ENCODE measurements around the gene APOBEC3H. TPM values are rescaled to one million over a fixed set of nuclear protein-coding genes. Genes with fewer than 3 reads are reported as not detected.
"Not testable (repeated sequence)": the region's sequence is repeated elsewhere in the genome, so short reads cannot be mapped to it uniquely, and the experiment has no call there.

The APOBEC3H gene
- total RNA-seq, 1 donor from 2014 or later, result not detected

- H3K27me3 Mint-ChIP-seq (ENCODE audit: unreplicated experiment), result no peaks in the 10 kb centered on the region
- DNase-seq (ENCODE audit: low spot score), result no peak
- no peaks in the 10 kb centered on the region for H3K9me3 Mint-ChIP-seq (ENCODE audit: unreplicated experiment)
- no peak overlapping the region for H3K4me3 Mint-ChIP-seq (ENCODE audit: unreplicated experiment)
- no peaks in the 10 kb centered on the region for H3K4me1 Mint-ChIP-seq (ENCODE audit: unreplicated experiment)
- H3K27ac Mint-ChIP-seq (ENCODE audit: unreplicated experiment), result no peak overlapping the region
- no peak for TF ChIP-seq CTCF (IDR thresholded peaks at IDR 0.05; ENCODE audit: unreplicated experiment)
- H3K36me3 Mint-ChIP-seq (ENCODE audit: low read depth, unreplicated experiment), result no peaks in the 10 kb centered on the region
Measured at GRCh38 chr22:39068033-39068785, 28.8 kb upstream of the APOBEC3H start.

GRCh38 chr22:39070186-39070585, 26.9 kb upstream of the APOBEC3H start:
- Mint-ChIP-seq H3K36me3 (ENCODE audit: low read depth, unreplicated experiment) (no peaks in the 10 kb centered on the region), H3K9me3 (ENCODE audit: unreplicated experiment) (no peaks in the 10 kb centered on the region), H3K27me3 (ENCODE audit: unreplicated experiment) (no peaks in the 10 kb centered on the region), H3K27ac (ENCODE audit: unreplicated experiment) (no peak overlapping the region), H3K4me3 (ENCODE audit: unreplicated experiment) (no peak overlapping the region), H3K4me1 (ENCODE audit: unreplicated experiment) (no peaks in the 10 kb centered on the region)
- DNase-seq (ENCODE audit: low spot score), result no peak
- TF ChIP-seq CTCF (IDR thresholded peaks at IDR 0.05; ENCODE audit: unreplicated experiment), result no peak

DNA sequence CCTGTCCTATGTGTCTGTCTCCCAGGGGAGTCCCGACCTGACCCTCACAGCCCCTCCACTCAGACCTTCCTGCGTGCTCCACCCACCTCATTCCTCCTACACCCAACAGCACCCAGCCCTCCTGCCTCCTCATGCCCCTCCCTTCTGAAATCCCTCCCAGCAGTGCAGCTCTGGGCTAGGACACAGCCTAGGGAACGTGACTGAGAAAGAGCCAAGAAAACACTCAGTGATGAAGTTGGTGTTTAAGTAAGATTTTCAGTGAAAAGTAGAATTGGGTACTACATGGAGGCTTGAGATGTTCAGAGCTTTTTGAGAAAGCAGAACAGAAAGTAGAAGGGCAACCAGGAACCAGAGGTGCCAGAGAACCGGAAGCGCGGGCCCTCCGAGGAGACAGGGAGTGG, 24.5 kb upstream of the APOBEC3H start:
- H3K27ac Mint-ChIP-seq (ENCODE audit: unreplicated experiment); H3K4me3 Mint-ChIP-seq (ENCODE audit: unreplicated experiment); H3K36me3 Mint-ChIP-seq (ENCODE audit: low read depth, unreplicated experiment); H3K9me3 Mint-ChIP-seq (ENCODE audit: unreplicated experiment); DNase-seq (ENCODE audit: low spot score); H3K4me1 Mint-ChIP-seq (ENCODE audit: unreplicated experiment); H3K27me3 Mint-ChIP-seq (ENCODE audit: unreplicated experiment): not testable (repeated sequence)

DNA sequence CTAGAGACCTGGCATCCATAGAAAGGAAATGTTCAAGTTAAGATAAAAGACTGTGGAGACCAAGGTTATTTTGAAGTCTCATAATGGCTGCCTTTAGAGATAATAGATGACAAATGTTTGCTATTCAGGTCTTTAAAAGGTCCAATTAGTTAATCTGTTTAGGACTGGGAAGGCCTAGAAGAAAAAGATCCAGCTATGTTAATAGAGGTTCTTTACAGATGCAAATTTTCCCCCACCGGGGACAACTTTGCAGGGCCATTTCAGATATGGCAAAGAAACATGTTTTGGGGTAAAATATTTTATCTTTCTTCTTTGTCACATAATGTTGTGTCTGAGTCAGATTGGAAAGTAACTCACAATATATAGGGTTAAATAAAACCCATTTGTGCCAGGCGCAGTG, 23.1 kb upstream of the APOBEC3H start:
- H3K4me1 Mint-ChIP-seq (ENCODE audit: unreplicated experiment), result peaks cover 6% of the 10 kb centered on the region
- no peak overlapping the region for H3K4me3 Mint-ChIP-seq (ENCODE audit: unreplicated experiment)
- H3K36me3 Mint-ChIP-seq (ENCODE audit: low read depth, unreplicated experiment), result no peaks in the 10 kb centered on the region
- H3K27ac Mint-ChIP-seq (ENCODE audit: unreplicated experiment), result no peak overlapping the region
- H3K27me3 Mint-ChIP-seq (ENCODE audit: unreplicated experiment), result no peaks in the 10 kb centered on the region
- no peak for DNase-seq (ENCODE audit: low spot score)
- H3K9me3 Mint-ChIP-seq (ENCODE audit: unreplicated experiment), result no peaks in the 10 kb centered on the region
- no peak for TF ChIP-seq CTCF (IDR thresholded peaks at IDR 0.05; ENCODE audit: unreplicated experiment)

- H3K36me3 Mint-ChIP-seq (ENCODE audit: low read depth, unreplicated experiment); DNase-seq (ENCODE audit: low spot score); H3K9me3 Mint-ChIP-seq (ENCODE audit: unreplicated experiment); H3K4me3 Mint-ChIP-seq (ENCODE audit: unreplicated experiment); H3K27me3 Mint-ChIP-seq (ENCODE audit: unreplicated experiment); H3K27ac Mint-ChIP-seq (ENCODE audit: unreplicated experiment); H3K4me1 Mint-ChIP-seq (ENCODE audit: unreplicated experiment): not testable (repeated sequence)
Measured at GRCh38 chr22:39076155-39077025, 20.7 kb upstream of the APOBEC3H start.

- H3K27me3 Mint-ChIP-seq (ENCODE audit: unreplicated experiment); H3K4me1 Mint-ChIP-seq (ENCODE audit: unreplicated experiment); H3K36me3 Mint-ChIP-seq (ENCODE audit: low read depth, unreplicated experiment); H3K9me3 Mint-ChIP-seq (ENCODE audit: unreplicated experiment); H3K4me3 Mint-ChIP-seq (ENCODE audit: unreplicated experiment); H3K27ac Mint-ChIP-seq (ENCODE audit: unreplicated experiment): not testable (repeated sequence)
- DNase-seq (ENCODE audit: low spot score), result peak; percentile 7
Measured at GRCh38 chr22:39077026-39077840, 19.8 kb upstream of the APOBEC3H start, which contains the start of gene APOBEC3G. TSS of gene APOBEC3G (plus strand) at chr22:39077275. CDS start at chr22:39077362, 87 bp downstream.

GRCh38 chr22:39077912-39078311, 19.1 kb upstream of the APOBEC3H start:
- not testable (repeated sequence) for H3K4me3 Mint-ChIP-seq (ENCODE audit: unreplicated experiment); H3K9me3 Mint-ChIP-seq (ENCODE audit: unreplicated experiment); H3K4me1 Mint-ChIP-seq (ENCODE audit: unreplicated experiment); H3K27ac Mint-ChIP-seq (ENCODE audit: unreplicated experiment); H3K27me3 Mint-ChIP-seq (ENCODE audit: unreplicated experiment); H3K36me3 Mint-ChIP-seq (ENCODE audit: low read depth, unreplicated experiment); DNase-seq (ENCODE audit: low spot score)

Measured in endothelial cell (in vitro differentiated cells).